ENCODE measurements around the gene ADARB2. TPM values are rescaled to one million over a fixed set of nuclear protein-coding genes. Genes with fewer than 3 reads are reported as not detected.

Gene ADARB2
- polyA plus RNA-seq, 3 donors: not detected

DNA sequence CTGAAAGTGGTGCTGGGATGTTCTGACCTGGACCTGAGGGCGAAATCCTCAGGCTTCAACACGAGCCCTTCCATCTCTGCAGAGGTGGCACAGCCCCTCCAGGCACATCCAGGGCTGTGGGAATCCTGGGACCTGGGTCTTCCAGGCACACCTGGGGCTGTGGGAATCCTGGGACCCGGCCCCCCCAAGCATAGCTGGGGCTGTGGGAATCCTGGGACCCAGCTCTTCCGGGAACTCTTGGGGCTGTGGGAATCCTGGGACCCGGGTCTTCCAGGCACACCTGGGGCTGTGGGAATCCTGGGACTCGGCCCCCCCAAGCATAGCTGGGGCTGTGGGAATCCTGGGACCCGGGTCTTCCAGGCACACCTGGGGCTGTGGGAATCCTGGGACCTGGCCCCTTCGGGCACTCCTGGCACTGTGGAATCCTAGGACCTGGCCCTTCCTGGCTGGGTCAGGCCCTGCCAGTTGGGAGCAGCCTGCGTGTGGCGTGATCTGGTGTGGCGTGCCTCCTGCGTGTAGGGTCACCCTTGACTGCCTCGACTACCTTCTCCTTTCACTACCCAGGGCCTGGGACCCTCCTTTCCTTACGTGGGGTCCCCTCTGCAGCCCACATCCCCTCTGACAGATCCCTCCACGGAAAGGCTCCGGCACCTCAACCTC is 557.1 kb downstream of the ADARB2 start:
- no peak overlapping the region for H3K4me2 ChIP-seq (replicated peaks; ENCODE audit: extremely low read depth, low read length, poor library complexity, severe bottlenecking)
- H3K36me3 Mint-ChIP-seq: no peaks in the 10 kb centered on the region
- peak overlapping the region in 1 of 7 donors; percentile 2 for H3K27ac Mint-ChIP-seq
- no peak overlapping the region for H3K4me3 ChIP-seq (replicated peaks in 1 of 3; ENCODE audit: low read depth in 2 of 3, low read length in 3 of 3)
- H2AFZ ChIP-seq (ENCODE audit: insufficient read depth, low read depth, low read length, poor library complexity, severe bottlenecking): no peak overlapping the region
- H3K9me3 ChIP-seq (replicated peaks in 1 of 2; ENCODE audit: control insufficient read depth in 1 of 2, insufficient read depth in 1 of 2, low read length in 2 of 2): no peaks in the 10 kb centered on the region
- H3K79me2 ChIP-seq (ENCODE audit: insufficient read depth, low read length): no peaks in the 10 kb centered on the region
- H3K4me1 ChIP-seq (ENCODE audit: control insufficient read depth in 1 of 2, insufficient read depth in 2 of 2, low read length in 2 of 2): no peaks in the 10 kb centered on the region
- no peak overlapping the region for H3K4me3 Mint-ChIP-seq
- no peaks in the 10 kb centered on the region for H4K20me1 ChIP-seq (ENCODE audit: insufficient read depth, low read length)
- no peak overlapping the region for H3K9ac ChIP-seq (ENCODE audit: insufficient read depth, low read length, poor library complexity, severe bottlenecking)
- peaks cover 2 to 5% (median 4%) of the 10 kb centered on the region in 3 donors for H3K27me3 Mint-ChIP-seq (ENCODE audit: low read depth in 3 of 3)
- no peaks in the 10 kb centered on the region for H3K36me3 ChIP-seq (replicated peaks in 1 of 2; ENCODE audit: control insufficient read depth in 1 of 2, insufficient read depth in 2 of 2, low read length in 2 of 2)
- no peak overlapping the region for H3K27ac ChIP-seq (ENCODE audit: low read depth in 1 of 2, low read length in 2 of 2)
- intact Hi-C loops (cut with micrococcal nuclease): no loop called here
- no peaks in the 10 kb centered on the region for H3K27me3 ChIP-seq (ENCODE audit: control insufficient read depth in 2 of 2, insufficient read depth in 2 of 2, low read length in 2 of 2)
- no peaks in the 10 kb centered on the region for H3K4me1 Mint-ChIP-seq
- no peaks in the 10 kb centered on the region for H3K9me3 Mint-ChIP-seq
- TF ChIP-seq, protein P1, sequence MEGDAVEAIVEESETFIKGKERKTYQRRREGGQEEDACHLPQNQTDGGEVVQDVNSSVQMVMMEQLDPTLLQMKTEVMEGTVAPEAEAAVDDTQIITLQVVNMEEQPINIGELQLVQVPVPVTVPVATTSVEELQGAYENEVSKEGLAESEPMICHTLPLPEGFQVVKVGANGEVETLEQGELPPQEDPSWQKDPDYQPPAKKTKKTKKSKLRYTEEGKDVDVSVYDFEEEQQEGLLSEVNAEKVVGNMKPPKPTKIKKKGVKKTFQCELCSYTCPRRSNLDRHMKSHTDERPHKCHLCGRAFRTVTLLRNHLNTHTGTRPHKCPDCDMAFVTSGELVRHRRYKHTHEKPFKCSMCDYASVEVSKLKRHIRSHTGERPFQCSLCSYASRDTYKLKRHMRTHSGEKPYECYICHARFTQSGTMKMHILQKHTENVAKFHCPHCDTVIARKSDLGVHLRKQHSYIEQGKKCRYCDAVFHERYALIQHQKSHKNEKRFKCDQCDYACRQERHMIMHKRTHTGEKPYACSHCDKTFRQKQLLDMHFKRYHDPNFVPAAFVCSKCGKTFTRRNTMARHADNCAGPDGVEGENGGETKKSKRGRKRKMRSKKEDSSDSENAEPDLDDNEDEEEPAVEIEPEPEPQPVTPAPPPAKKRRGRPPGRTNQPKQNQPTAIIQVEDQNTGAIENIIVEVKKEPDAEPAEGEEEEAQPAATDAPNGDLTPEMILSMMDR (IDR thresholded peaks at IDR 0.05): no peak
- no peak for DNase-seq
- 86% methylated on average over 14 of the region's 16 CpGs for WGBS (ENCODE audit: insufficient coverage)

DNA sequence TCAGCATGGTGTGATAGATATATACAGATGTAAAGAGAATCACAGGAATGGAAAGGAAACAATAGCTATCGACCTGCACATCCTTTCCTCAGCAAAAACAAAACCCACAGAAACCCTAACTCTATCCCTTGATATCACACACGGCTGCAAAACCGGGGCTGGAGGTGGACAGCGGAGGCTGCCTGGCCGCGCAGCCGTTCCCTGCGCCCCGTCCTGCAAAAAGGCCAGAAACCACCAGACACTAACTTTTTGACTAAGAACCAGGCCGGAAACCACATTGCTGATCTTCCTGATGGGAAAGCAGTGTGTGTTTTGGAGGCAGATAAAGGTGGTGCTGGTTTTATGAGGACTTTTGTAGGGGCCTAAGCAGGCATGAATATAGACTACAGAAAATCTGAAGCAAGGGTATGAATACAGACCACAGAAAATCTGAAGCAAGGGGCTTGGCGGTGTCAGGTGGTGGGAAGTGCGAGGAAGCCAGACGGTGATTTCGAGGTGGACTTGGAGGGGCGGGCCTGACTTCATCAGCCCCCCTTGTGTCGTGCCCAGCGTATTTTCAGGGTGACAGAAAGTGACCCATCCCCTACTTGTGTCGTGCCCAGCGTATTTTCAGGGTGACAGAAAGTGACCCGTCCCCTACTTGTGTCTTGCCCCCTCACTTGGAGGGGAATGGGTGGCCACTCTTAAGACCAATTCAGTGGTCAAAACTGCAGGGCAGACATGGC is 557.8 kb downstream of the ADARB2 start:
- Mint-ChIP-seq H3K27me3 (ENCODE audit: low read depth in 3 of 3) (peaks cover 2 to 5% (median 4%) of the 10 kb centered on the region in 3 donors), H3K9me3 (no peaks in the 10 kb centered on the region), H3K36me3 (no peaks in the 10 kb centered on the region), H3K4me3 (no peak overlapping the region), H3K27ac (no peak overlapping the region), H3K4me1 (no peaks in the 10 kb centered on the region)
- Histone ChIP-seq H3K36me3 (replicated peaks in 1 of 2; ENCODE audit: control insufficient read depth in 1 of 2, insufficient read depth in 2 of 2, low read length in 2 of 2) (no peaks in the 10 kb centered on the region), H3K79me2 (ENCODE audit: insufficient read depth, low read length) (no peaks in the 10 kb centered on the region), H3K4me1 (ENCODE audit: control insufficient read depth in 1 of 2, insufficient read depth in 2 of 2, low read length in 2 of 2) (no peaks in the 10 kb centered on the region), H2AFZ (ENCODE audit: insufficient read depth, low read depth, low read length, poor library complexity, severe bottlenecking) (no peak overlapping the region), H3K27ac (ENCODE audit: low read depth in 1 of 2, low read length in 2 of 2) (no peak overlapping the region), H4K20me1 (ENCODE audit: insufficient read depth, low read length) (no peaks in the 10 kb centered on the region), H3K9me3 (replicated peaks in 1 of 2; ENCODE audit: control insufficient read depth in 1 of 2, insufficient read depth in 1 of 2, low read length in 2 of 2) (no peaks in the 10 kb centered on the region), H3K4me2 (replicated peaks; ENCODE audit: extremely low read depth, low read length, poor library complexity, severe bottlenecking) (no peak overlapping the region), H3K9ac (ENCODE audit: insufficient read depth, low read length, poor library complexity, severe bottlenecking) (no peak overlapping the region), H3K4me3 (replicated peaks in 1 of 3; ENCODE audit: low read depth in 2 of 3, low read length in 3 of 3) (no peak overlapping the region), H3K27me3 (ENCODE audit: control insufficient read depth in 2 of 2, insufficient read depth in 2 of 2, low read length in 2 of 2) (no peaks in the 10 kb centered on the region)
- intact Hi-C loops (cut with micrococcal nuclease): no loop called here
- 91% methylated on average over 12 of the region's 20 CpGs for WGBS (ENCODE audit: insufficient coverage)
- TF ChIP-seq, protein P1 (IDR thresholded peaks at IDR 0.05): no peak
- no peak for DNase-seq
